Lower lobe of right lung (tissue), 2 donors: ENCODE data around the gene PPARA. TPM values are rescaled to one million over a fixed set of nuclear protein-coding genes. Genes with fewer than 3 reads are reported as not detected.
A peak's percentile ranks its signal among the peaks of the same experiment; 100 is the strongest.
"Not testable (repeated sequence)": the region's sequence is repeated elsewhere in the genome, so short reads cannot be mapped to it uniquely, and the experiment has no call there.

ENCODE experiments used
- ATAC-seq, 2 donors: fragments of 200-7000 bp; cut with Tn5 transposase; one replicate each; pipeline ENCODE4 v1.9.1; 2020 to 2022; ENCODE audit warnings: mild to moderate bottlenecking in 2 of 2, moderate library complexity in 2 of 2
- DNase-seq: peaks from one replicate; pipeline ENCODE4 v3.0.0-alpha.2; 2020
- H3K27ac ChIP-seq: fragments of 200-600 bp; one replicate; pipeline ENCODE4 v1.8.0; 2022
- H3K27me3 ChIP-seq: fragments of 200-600 bp; one replicate; pipeline ENCODE4 v1.8.0; 2022; ENCODE audit warnings: low read depth
- H3K36me3 ChIP-seq: fragments of 200-600 bp; one replicate; pipeline ENCODE4 v1.8.0; 2022; ENCODE audit warnings: mild to moderate bottlenecking
- H3K4me1 ChIP-seq: fragments of 200-600 bp; one replicate; pipeline ENCODE4 v1.8.0; 2022
- H3K4me3 ChIP-seq: fragments of 200-600 bp; one replicate; pipeline ENCODE4 v1.8.0; 2022; ENCODE audit warnings: mild to moderate bottlenecking
- H3K9me3 ChIP-seq: fragments of 200-600 bp; one replicate; pipeline ENCODE4 v1.8.0; 2022
- CTCF ChIP-seq: fragments of 200-600 bp; IDR thresholded peaks from one replicate; pipeline ENCODE4 v1.8.0; 2022; ENCODE audit warnings: antibody characterized with exemption, mild to moderate bottlenecking
- intact Hi-C: fragments of 100-400 bp; cut with DNase I; formaldehyde crosslinking; loops from one replicate; pipeline ENCODE4 v1.11.0; 2022
- total RNA-seq: library from RNA; stranded (reverse); fragmentation: NEBNext Ultra II Directional; extraction: Animal tissue kit (Norgen Biotek cat#: 25700); gene quantifications from one replicate; pipeline ENCODE4 v1.2.1, GENCODE V29; 2021
- donor health status: DM: no; HTN: yes; CAD: no; lungs with severe emphysema.

PPARA gene
- total RNA-seq, 1 donor from 2014 or later: 20.5 TPM

- Histone ChIP-seq H3K36me3 (no peaks in the 10 kb centered on the region), H3K4me3 (no peak overlapping the region), H3K27ac (no peak overlapping the region), H3K9me3 (no peaks in the 10 kb centered on the region), H3K27me3 (no peaks in the 10 kb centered on the region), H3K4me1 (no peaks in the 10 kb centered on the region)
- intact Hi-C loops: no loop called here
- ATAC-seq: no peak
- TF ChIP-seq CTCF: no peak
- no peak for DNase-seq
Observed at GRCh38 chr22:46135611-46136485, 14.5 kb upstream of the PPARA start.

- DNase-seq (no peak), ATAC-seq (no peak)
- intact Hi-C loops: no loop called here
Observed at GRCh38 chr22:46136486-46137217, 13.7 kb upstream of the PPARA start.

DNA sequence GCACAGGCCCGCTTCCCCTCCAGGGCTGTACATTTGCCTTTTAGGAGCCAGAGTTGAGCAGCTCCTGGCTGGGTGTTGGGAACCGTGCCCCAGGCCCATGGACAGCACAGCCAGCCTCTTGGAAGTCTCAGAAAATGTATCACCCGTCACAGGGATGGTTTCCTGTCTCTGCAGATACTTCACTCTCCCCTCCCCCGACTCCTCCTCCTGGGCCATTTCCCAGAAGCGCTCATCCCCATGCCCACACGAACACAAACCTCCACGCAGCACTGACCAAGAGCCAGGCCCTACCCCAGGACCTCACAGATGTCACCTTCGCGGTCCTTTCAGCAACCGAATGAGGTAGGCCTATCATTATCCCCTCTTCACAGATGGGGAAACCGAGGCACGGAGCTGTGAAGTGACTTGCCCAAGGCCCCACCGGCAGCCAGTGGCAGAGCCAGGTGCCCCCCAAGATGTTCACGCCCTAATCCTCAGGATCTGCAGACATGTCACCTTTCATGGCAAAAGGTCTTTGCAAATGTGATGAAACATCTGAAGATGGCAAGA lies 13.0 kb upstream of the PPARA start:
- intact Hi-C loops: no loop called here
- TF ChIP-seq CTCF: no peak
- no peak overlapping the region for H3K4me3 ChIP-seq
- no peak overlapping the region for H3K27ac ChIP-seq
- no peaks in the 10 kb centered on the region for H3K4me1 ChIP-seq
- DNase-seq (no peak), ATAC-seq (no peak)
- no peaks in the 10 kb centered on the region for H3K9me3 ChIP-seq
- no peaks in the 10 kb centered on the region for H3K36me3 ChIP-seq
- no peaks in the 10 kb centered on the region for H3K27me3 ChIP-seq

More at GRCh38 chr22:46136486-46137217, 13.7 kb upstream of the PPARA start:
- Histone ChIP-seq H3K4me1 (no peaks in the 10 kb centered on the region), H3K36me3 (no peaks in the 10 kb centered on the region), H3K27me3 (no peaks in the 10 kb centered on the region), H3K4me3 (no peak overlapping the region), H3K27ac (no peak overlapping the region), H3K9me3 (no peaks in the 10 kb centered on the region)
- no peak for TF ChIP-seq CTCF

GRCh38 chr22:46138058-46138797 lies 12.1 kb upstream of the PPARA start:
- H3K27ac ChIP-seq: no peak overlapping the region
- H3K9me3 ChIP-seq: no peaks in the 10 kb centered on the region
- no peak overlapping the region for H3K4me3 ChIP-seq
- TF ChIP-seq CTCF: no peak
- DNase-seq (no peak), ATAC-seq (no peak)
- intact Hi-C loops: no loop called here
- H3K4me1 ChIP-seq: no peaks in the 10 kb centered on the region
- H3K36me3 ChIP-seq: no peaks in the 10 kb centered on the region
- H3K27me3 ChIP-seq: no peaks in the 10 kb centered on the region

GRCh38 chr22:46139417-46139816 lies 10.9 kb upstream of the PPARA start:
- peak overlapping the region; percentile 67 for H3K27ac ChIP-seq

More at GRCh38 chr22:46139417-46139816, 10.9 kb upstream of the PPARA start:
- H3K9me3 ChIP-seq, H3K4me3 ChIP-seq, H3K27me3 ChIP-seq, ATAC-seq, DNase-seq, H3K36me3 ChIP-seq, H3K4me1 ChIP-seq, intact Hi-C loops: not testable (repeated sequence)
